ENCODE data around the gene PLET1. TPM values are rescaled to one million over a fixed set of nuclear protein-coding genes. Genes with fewer than 3 reads are reported as not detected.

Gene PLET1
- polyA plus RNA-seq, 1 donor (not counting 4 experiments of a cell fraction or from before 2014, with no cell fraction given) = not detected

GRCh38 chr11:112223754-112224532 is 36.7 kb downstream of the PLET1 start:
- no peaks in the 10 kb centered on the region for H3K9me3 ChIP-seq (ENCODE audit: control insufficient read depth, low read depth, low read length)
- no peaks in the 10 kb centered on the region for H4K20me1 ChIP-seq (ENCODE audit: control insufficient read depth, extremely low read depth, insufficient read depth, low read length)
- H3K9me1 ChIP-seq (ENCODE audit: control insufficient read depth, extremely low read depth, insufficient read depth, low read length) = peaks cover 2% of the 10 kb centered on the region
- FAIRE-seq (no peak), DNase-seq (ENCODE audit: low read depth, low spot score) (no peak)
- H3K36me3 ChIP-seq (ENCODE audit: control insufficient read depth in 2 of 2, extremely low read depth in 1 of 2, insufficient read depth in 2 of 2, low read length in 2 of 2) = peaks cover 0 to 1% of the 10 kb centered on the region in 2 experiments
- dilution Hi-C loops (cut with MboI; ENCODE audit: extremely low pct_ligation_motif_present, low sequenced_read_pairs) = no loop called here
- H3K4me1 ChIP-seq (ENCODE audit: control insufficient read depth, extremely low read depth, insufficient read depth, low read length) = peaks cover 32% of the 10 kb centered on the region
- no peak overlapping the region for H3K4me2 ChIP-seq (ENCODE audit: control insufficient read depth, extremely low read depth, insufficient read depth, low read depth, low read length)
- H3K4me3 ChIP-seq (ENCODE audit: control insufficient read depth in 2 of 3, extremely low read depth in 1 of 3, insufficient read depth in 2 of 3, low read depth in 1 of 3, low read length in 3 of 3) = no peak overlapping the region
- H3K9ac ChIP-seq (ENCODE audit: control insufficient read depth, extremely low read depth, insufficient read depth, low read length) = no peak overlapping the region
- peaks cover 25% of the 10 kb centered on the region for H3K79me2 ChIP-seq (ENCODE audit: control insufficient read depth, insufficient read depth, low read length)
- H2AFZ ChIP-seq (ENCODE audit: control insufficient read depth, low read length) = no peak overlapping the region
- no peaks in the 10 kb centered on the region for H3K27me3 ChIP-seq (ENCODE audit: control insufficient read depth, extremely low read depth, insufficient read depth, low read length)
- TF ChIP-seq EZH2 (IDR thresholded peaks at IDR 0.05; ENCODE audit: low read length) = no peak
- TF ChIP-seq CTCF (optimal IDR thresholded peaks at IDR 0.05 in 1 of 3, IDR thresholded peaks at IDR 0.05 in 1 of 3, conservative IDR thresholded peaks at IDR 0.05 in 1 of 3; ENCODE audit: extremely low read depth in 1 of 3, insufficient read depth in 2 of 3, low read length in 3 of 3) = no peak
- no peak overlapping the region for H3K27ac ChIP-seq (ENCODE audit: control insufficient read depth, insufficient read depth, low read length)

- H3K27ac ChIP-seq (ENCODE audit: control insufficient read depth, insufficient read depth, low read length) = peak overlapping the region; percentile 37
- dilution Hi-C loops (cut with MboI; ENCODE audit: extremely low pct_ligation_motif_present, low sequenced_read_pairs) = no loop called here
- no peaks in the 10 kb centered on the region for H4K20me1 ChIP-seq (ENCODE audit: control insufficient read depth, extremely low read depth, insufficient read depth, low read length)
- no peak overlapping the region for H2AFZ ChIP-seq (ENCODE audit: control insufficient read depth, low read length)
- no peaks in the 10 kb centered on the region for H3K36me3 ChIP-seq (ENCODE audit: control insufficient read depth in 2 of 2, extremely low read depth in 1 of 2, insufficient read depth in 2 of 2, low read length in 2 of 2)
- H3K9me3 ChIP-seq (ENCODE audit: control insufficient read depth, low read depth, low read length) = no peaks in the 10 kb centered on the region
- H3K9me1 ChIP-seq (ENCODE audit: control insufficient read depth, extremely low read depth, insufficient read depth, low read length) = peaks cover 2% of the 10 kb centered on the region
- H3K4me2 ChIP-seq (ENCODE audit: control insufficient read depth, extremely low read depth, insufficient read depth, low read depth, low read length) = no peak overlapping the region
- no peak overlapping the region for H3K9ac ChIP-seq (ENCODE audit: control insufficient read depth, extremely low read depth, insufficient read depth, low read length)
- peaks cover 32% of the 10 kb centered on the region for H3K4me1 ChIP-seq (ENCODE audit: control insufficient read depth, extremely low read depth, insufficient read depth, low read length)
- H3K4me3 ChIP-seq (ENCODE audit: control insufficient read depth in 2 of 3, extremely low read depth in 1 of 3, insufficient read depth in 2 of 3, low read depth in 1 of 3, low read length in 3 of 3) = no peak overlapping the region
- TF ChIP-seq CTCF (optimal IDR thresholded peaks at IDR 0.05 in 1 of 3, IDR thresholded peaks at IDR 0.05 in 1 of 3, conservative IDR thresholded peaks at IDR 0.05 in 1 of 3; ENCODE audit: extremely low read depth in 1 of 3, insufficient read depth in 2 of 3, low read length in 3 of 3) (no peak), EZH2 (IDR thresholded peaks at IDR 0.05; ENCODE audit: low read length) (no peak)
- FAIRE-seq (peak; percentile 62), DNase-seq (ENCODE audit: low read depth, low spot score) (no peak)
- H3K79me2 ChIP-seq (ENCODE audit: control insufficient read depth, insufficient read depth, low read length) = peaks cover 17% of the 10 kb centered on the region
- no peaks in the 10 kb centered on the region for H3K27me3 ChIP-seq (ENCODE audit: control insufficient read depth, extremely low read depth, insufficient read depth, low read length)
These were observed 37.5 kb downstream of the PLET1 start for GRCh38 chr11:112223121-112223520.

Measured in keratinocyte (primary cell).